A549 (cell line): ENCODE measurements around the gene UTP15. TPM values are rescaled to one million over a fixed set of nuclear protein-coding genes. Genes with fewer than 3 reads are reported as not detected.
A peak's percentile ranks its signal among the peaks of the same experiment; 100 is the strongest.

Source experiments
- ATAC-seq, 2 experiments: fragments of 200-7000 bp in 1 of 2; fragments of >200 bp in 1 of 2; cut with Nextera tagmentation in 1 of 2; cut with Tn5 transposase in 1 of 2; 3 replicates each; pipeline versions ENCODE4 v1.8.0 to v1.9.1; 2018 to 2020; ENCODE audit warnings: mild to moderate bottlenecking in 1 of 2, moderate library complexity in 1 of 2
- CTCF ChIA-PET: fragments of 300-600 bp; sonication (Branson Sonifier 250); formaldehyde crosslinking; extraction: SDS; loops from one replicate; lab custom pipeline; 2021; ENCODE audit warnings: antibody characterized with exemption, inconsistent platforms; lab: Yijun Ruan, JAX
- POLR2A ChIA-PET: fragments of 350-600 bp; formaldehyde crosslinking; extraction: SDS; loops from one replicate; lab custom pipeline; 2021; ENCODE audit warnings: antibody characterized with exemption, inconsistent platforms; lab: Yijun Ruan, JAX
- DNase-seq, 2 experiments: peaks; one replicate each; pipeline versions ENCODE4 v3.0.0 to v3.0.0-alpha.2; 2011 to 2016; ENCODE audit warnings: low read depth in 1 of 2, low spot score in 1 of 2
- FAIRE-seq: peaks from 2 replicates; lab custom pipeline; 2011; peaks lifted over from hg19 to GRCh38; lab: Jason Lieb, UNC
- H3K27ac ChIP-seq, 2 experiments: fragments of >200 bp; sonication (Bioruptor Twin); formaldehyde crosslinking; 3 replicates each; pipeline ENCODE4 v1.5.1; 2016 to 2017
- H3K4me1 ChIP-seq: fragments of >200 bp; sonication (Bioruptor Twin); formaldehyde crosslinking; 3 replicates; pipeline ENCODE4 v1.6.1; 2016
- H3K4me2 ChIP-seq: fragments of >200 bp; sonication (Bioruptor Twin); formaldehyde crosslinking; 3 replicates; pipeline ENCODE4 v1.6.1; 2016
- H3K4me3 ChIP-seq: fragments of >200 bp; sonication (Bioruptor Twin); formaldehyde crosslinking; 3 replicates; pipeline ENCODE4 v1.5.1; 2016
- H3K9me3 ChIP-seq: fragments of >200 bp; sonication (Bioruptor Twin); formaldehyde crosslinking; 3 replicates; pipeline ENCODE4 v1.6.1; 2016
- BCL3 ChIP-seq: fragments of >200 bp; sonication (Bioruptor Twin); formaldehyde crosslinking; IDR thresholded peaks from 3 replicates; pipeline ENCODE4 v1.6.1; 2016
- CBX8 ChIP-seq: fragments of 200-600 bp; sonication (generic); IDR thresholded peaks from 2 replicates; pipeline ENCODE4 v1.6.1; 2016
- CHD4 ChIP-seq: fragments of 200-600 bp; sonication (generic); IDR thresholded peaks from 2 replicates; pipeline ENCODE4 v1.6.1; 2016; ENCODE audit warnings: antibody characterized with exemption, mild to moderate bottlenecking, borderline replicate concordance
- EHF ChIP-seq: fragments of 250-450 bp; sonication (Bioruptor Pico); IDR thresholded peaks from 2 replicates; pipeline ENCODE4 v1.5.0; 2020; ENCODE audit warnings: mild to moderate bottlenecking
- ELK1 ChIP-seq: fragments of 150-350 bp; IDR thresholded peaks from 2 replicates; pipeline ENCODE4 v1.6.1; 2014; ENCODE audit warnings: low read depth, mild to moderate bottlenecking, low read length
- EP300 ChIP-seq, 2 experiments: fragments of >200 bp; sonication (Bioruptor Twin); formaldehyde crosslinking; IDR thresholded peaks; 2 replicates in 1 of 2; 3 replicates in 1 of 2; pipeline ENCODE4 v1.6.1; 2016 to 2017
- ESRRA ChIP-seq: fragments of 150-350 bp; IDR thresholded peaks from 2 replicates; pipeline ENCODE4 v1.6.1; 2014; ENCODE audit warnings: mild to moderate bottlenecking, low read length, borderline replicate concordance
- FOSB ChIP-seq: fragments of 250-450 bp; sonication (Bioruptor Pico); IDR thresholded peaks from 2 replicates; pipeline ENCODE4 v1.5.0; 2020; ENCODE audit warnings: mild to moderate bottlenecking, moderate library complexity
- FOSL2 ChIP-seq, 2 experiments: fragments of 450-650 bp in 1 of 2; fragments of >200 bp in 1 of 2; sonication (Bioruptor Twin) in 1 of 2; formaldehyde crosslinking; IDR thresholded peaks; 2 replicates each; pipeline versions ENCODE4 v1.5.0 to v1.6.1; 2016 to 2020; ENCODE audit warnings: mild to moderate bottlenecking in 1 of 2, moderate library complexity in 1 of 2
- HEYL ChIP-seq: fragments of 250-450 bp; sonication (Bioruptor Pico); IDR thresholded peaks from 2 replicates; pipeline ENCODE4 v1.8.0; 2021; ENCODE audit warnings: mild to moderate bottlenecking, moderate library complexity
- HOXA7 ChIP-seq: fragments of 250-450 bp; sonication (Bioruptor Pico); IDR thresholded peaks from 2 replicates; pipeline ENCODE4 v1.5.0; 2020; ENCODE audit warnings: mild to moderate bottlenecking, moderate library complexity
- HOXB13 ChIP-seq: fragments of 250-450 bp; sonication (Bioruptor Pico); IDR thresholded peaks from 2 replicates; pipeline ENCODE4 v1.5.0; 2020; ENCODE audit warnings: low read depth, mild to moderate bottlenecking, moderate library complexity
- JUN ChIP-seq, 2 experiments: fragments of >200 bp; sonication (Bioruptor Twin); formaldehyde crosslinking; IDR thresholded peaks; 2 replicates in 1 of 2; 3 replicates in 1 of 2; pipeline ENCODE4 v1.6.1; 2016 to 2017
- KDM1A ChIP-seq: fragments of 200-600 bp; sonication (generic); IDR thresholded peaks from 2 replicates; pipeline ENCODE4 v1.6.1; 2016; ENCODE audit warnings: low read depth, mild to moderate bottlenecking
- KDM5A ChIP-seq: fragments of 200-600 bp; sonication (generic); IDR thresholded peaks from 2 replicates; pipeline ENCODE4 v1.6.1; 2016; ENCODE audit warnings: antibody characterized with exemption, mild to moderate bottlenecking
- NPAS2 ChIP-seq: fragments of 250-450 bp; sonication (Bioruptor Pico); IDR thresholded peaks from 2 replicates; pipeline ENCODE4 v1.8.0; 2022; ENCODE audit warnings: mild to moderate bottlenecking, moderate library complexity, borderline replicate concordance
- PBX3 ChIP-seq: IDR thresholded peaks from 2 replicates; pipeline ENCODE4 v1.6.1; 2012
- PHF8 ChIP-seq: fragments of 200-600 bp; sonication (generic); IDR thresholded peaks from 2 replicates; pipeline ENCODE4 v1.6.1; 2016; ENCODE audit warnings: low read depth, mild to moderate bottlenecking, antibody characterized with exemption, moderate library complexity, borderline replicate concordance
- POLR2A ChIP-seq: IDR thresholded peaks from 2 replicates; pipeline ENCODE4 v1.6.1; 2012; ENCODE audit warnings: mild to moderate bottlenecking, low read length
- POLR2AphosphoS2 ChIP-seq: conservative IDR thresholded peaks from 2 replicates; pipeline ENCODE4 v1.6.1; 2012; ENCODE audit warnings: low read length, improper control_type of control experiment, inconsistent platforms
- RARB ChIP-seq: fragments of 250-450 bp; sonication (Bioruptor Pico); IDR thresholded peaks from 2 replicates; pipeline ENCODE4 v1.8.0; 2021; ENCODE audit warnings: mild to moderate bottlenecking, moderate library complexity
- RFX5 ChIP-seq: fragments of 450-650 bp; IDR thresholded peaks from 2 replicates; pipeline ENCODE4 v1.7.1; 2014; ENCODE audit warnings: antibody characterized with exemption, mild to moderate bottlenecking, moderate library complexity
- RNF2 ChIP-seq: fragments of 200-600 bp; sonication (generic); IDR thresholded peaks from 2 replicates; pipeline ENCODE4 v1.6.1; 2016; ENCODE audit warnings: low read depth, mild to moderate bottlenecking, antibody characterized with exemption, moderate library complexity, borderline replicate concordance
- SMC3 ChIP-seq: fragments of >200 bp; sonication (Bioruptor Twin); formaldehyde crosslinking; IDR thresholded peaks from 3 replicates; pipeline ENCODE4 v1.6.1; 2018; ENCODE audit warnings: inconsistent platforms
- TP53 ChIP-seq: fragments of 250-450 bp; sonication (Bioruptor Pico); IDR thresholded peaks from 2 replicates; pipeline ENCODE4 v1.5.0; 2021; ENCODE audit warnings: mild to moderate bottlenecking, moderate library complexity
- USF2 ChIP-seq: fragments of 450-650 bp; IDR thresholded peaks from 2 replicates; pipeline ENCODE4 v1.6.1; 2014; ENCODE audit warnings: antibody characterized with exemption
- ZSCAN20 ChIP-seq: fragments of 250-450 bp; sonication (Bioruptor Pico); IDR thresholded peaks from 2 replicates; pipeline ENCODE4 v1.8.0; 2022; ENCODE audit warnings: mild to moderate bottlenecking, moderate library complexity
- WGBS: methylation state at CpG from one replicate; pipeline ENCODE4 v1.1.6; 2017; ENCODE audit errors: missing lambda C conversion rate; 5-methylcytosine and 5-hydroxymethylcytosine counted together
- polyA plus RNA-seq, 4 experiments: library from polyadenylated mRNA; depleted of rRNA in 3 of 4; stranded (reverse); fragments of >200 nt; fragmentation: RNase III in 1 of 4; extraction: RNeasy Plus Mini Kit Qiagen cat#74134 plus additional on column Dnase treatment in 1 of 4; gene quantifications; 2 replicates in 3 of 4; 3 replicates in 1 of 4; pipeline ENCODE4 v1.2.3, GENCODE V29; 2011 to 2017

Gene UTP15
- polyA plus RNA-seq, 2 of the 4 experiments (the other 2 are of a cell fraction), result 21.6 to 44.0 TPM

GRCh38 chr5:73544429-73545402, 20.8 kb upstream of the UTP15 start:
- WGBS, result 53% methylated on average over 9 of the region's 9 CpGs
- no peak for FAIRE-seq
- DNase-seq, result peak in 1 of 2 experiments; percentile 75
- ChIA-PET POLR2A (interaction anchor here (1.0 kb wide), 1 partner anchor 20 kb away, joined by 4 read pairs; the partner anchor contains the start of genes ANKRA2 and UTP15), CTCF (interaction anchor here (1.3 to 12.3 kb wide), 2 partner anchors 25 to 52 kb away, joined by 3 to 193 read pairs; no protein-coding TSS in a partner anchor)
- no peak overlapping the region for H3K4me3 ChIP-seq
- ATAC-seq, result peak; percentile 51 to 70; a peak in 4 of 6 replicates
- H3K4me1 ChIP-seq, result peaks cover 43% of the 10 kb centered on the region
- TF ChIP-seq USF2 (peak; percentile 80), POLR2AphosphoS2 (no peak)
- H3K9me3 ChIP-seq, result no peaks in the 10 kb centered on the region
- H3K4me2 ChIP-seq, result peak overlapping the region; percentile 43; the same call in 2 of the 3 replicates
- H3K27ac ChIP-seq, result peak overlapping the region; percentile 36 to 84; a peak in 2 of 6 replicates

- ChIA-PET CTCF (interaction anchor here (4.7 kb wide), 1 partner anchor 8 kb away, joined by 26 read pairs; no protein-coding TSS in a partner anchor), POLR2A (no interaction called here)
- Histone ChIP-seq H3K9me3 (no peaks in the 10 kb centered on the region), H3K4me2 (peak overlapping the region; percentile 43; the same call in 1 of the 3 replicates), H3K4me3 (no peak overlapping the region), H3K27ac (peak overlapping the region in 1 of 2 experiments; percentile 66; a peak in 1 of 6 replicates), H3K4me1 (peaks cover 41% of the 10 kb centered on the region)
- ATAC-seq (no peak), DNase-seq (no peak), FAIRE-seq (no peak)
- no peak for TF ChIP-seq KDM1A
- no peak for TF ChIP-seq CBX8
- TF ChIP-seq SMC3, result no peak
- TF ChIP-seq PBX3, result no peak
- no peak for TF ChIP-seq BCL3
- TF ChIP-seq JUN (IDR thresholded peaks at IDR 0.05), result no peak
- TF ChIP-seq KDM5A, result no peak
- no peak for TF ChIP-seq HEYL (CRISPR knock-in tag)
- no peak for TF ChIP-seq TP53 (CRISPR knock-in tag)
- TF ChIP-seq NPAS2 (CRISPR knock-in tag), result no peak
- TF ChIP-seq EP300 (IDR thresholded peaks at IDR 0.05), result no peak
- TF ChIP-seq PHF8, result no peak
- TF ChIP-seq ZSCAN20, result no peak
- no peak for TF ChIP-seq CHD4
- 85% methylated on average over 1 of the region's 1 CpG for WGBS
Observed at GRCh38 chr5:73545403-73545779, 20.2 kb upstream of the UTP15 start.

GRCh38 chr5:73550016-73550415, 15.5 kb upstream of the UTP15 start:
- Histone ChIP-seq H3K27ac (no peak overlapping the region), H3K4me3 (no peak overlapping the region), H3K9me3 (no peaks in the 10 kb centered on the region), H3K4me2 (no peak overlapping the region), H3K4me1 (peaks cover 4% of the 10 kb centered on the region; the same call in 1 of the 3 replicates)
- WGBS, result 86% methylated on average over 1 of the region's 1 CpG
- FAIRE-seq, result no peak
- CTCF ChIA-PET, result interaction anchor here (4.7 kb wide), 1 partner anchor 13 kb away, joined by 26 read pairs; no protein-coding TSS in a partner anchor
- no peak for ATAC-seq
- POLR2A ChIA-PET, result no interaction called here
- DNase-seq, result no peak
- TF ChIP-seq RARB (no peak), PHF8 (no peak), FOSB (no peak), FOSL2 (IDR thresholded peaks at IDR 0.05) (no peak), FOSL2 (CRISPR knock-in tag; IDR thresholded peaks at IDR 0.05) (no peak), HOXB13 (no peak), EHF (CRISPR knock-in tag) (no peak), POLR2A (no peak), ELK1 (no peak), ESRRA (no peak), HOXA7 (CRISPR knock-in tag) (no peak), RNF2 (no peak), RFX5 (no peak)
